HEK293 (cell line): ENCODE measurements around the gene PLEKHG4B.
A peak's percentile ranks its signal among the peaks of the same experiment; 100 is the strongest.

Experiments
- CTCF ChIA-PET: fragments of 350-600 bp; formaldehyde crosslinking; extraction: SDS; loops from one replicate; lab custom pipeline; 2021; ENCODE audit warnings: antibody characterized with exemption; lab: Yijun Ruan, JAX
- POLR2A ChIA-PET: fragments of 300-600 bp; formaldehyde crosslinking; extraction: SDS; loops from one replicate; lab custom pipeline; 2020; ENCODE audit warnings: antibody characterized with exemption, inconsistent platforms; lab: Yijun Ruan, JAX
- H3K27ac ChIP-seq: fragments of 200-500 bp; sonication (Bioruptor generic); 2 replicates; pipeline ENCODE4 v1.5.1; 2014; ENCODE audit warnings: low read depth, low read length, control low read depth, inconsistent platforms; ENCODE audit errors: extremely low read depth
- H3K36me3 ChIP-seq, 2 experiments: fragments of 200-500 bp in 1 of 2; sonication (Bioruptor generic) in 1 of 2; 1 replicate in 1 of 2; 2 replicates in 1 of 2; pipeline ENCODE4 v1.5.1; 2014 to 2017; ENCODE audit warnings: inconsistent platforms in 2 of 2, low read length in 2 of 2; ENCODE audit not compliant: control insufficient read depth in 2 of 2, insufficient read depth in 1 of 2
- H3K4me1 ChIP-seq: fragments of 200-500 bp; sonication (Bioruptor generic); 2 replicates; pipeline ENCODE4 v1.5.1; 2014; ENCODE audit warnings: mild to moderate bottlenecking, low read length, inconsistent platforms; ENCODE audit not compliant: control insufficient read depth, insufficient read depth
- H3K4me3 ChIP-seq: 2 replicates; pipeline ENCODE4 v1.5.1; 2011; ENCODE audit warnings: low read depth, mild to moderate bottlenecking, control low read depth, low read length, moderate library complexity
- H3K9me3 ChIP-seq: fragments of 200-500 bp; sonication (Bioruptor generic); 2 replicates; pipeline ENCODE4 v1.5.1; 2014; ENCODE audit warnings: low read depth, low read length, inconsistent platforms; ENCODE audit not compliant: control insufficient read depth, insufficient read depth
- CTCF ChIP-seq: fragments of 450-650 bp; formaldehyde crosslinking; IDR thresholded peaks from 2 replicates; pipeline ENCODE4 v1.5.1; 2016; ENCODE audit warnings: missing biosample characterization, missing genetic modification characterization
- GLIS2 ChIP-seq: fragments of 450-650 bp; formaldehyde crosslinking; IDR thresholded peaks from 2 replicates; pipeline ENCODE4 v1.5.1; 2016; ENCODE audit warnings: missing biosample characterization, missing genetic modification characterization
- PRDM1 ChIP-seq: fragments of 450-650 bp; formaldehyde crosslinking; IDR thresholded peaks from 2 replicates; pipeline ENCODE4; 2016; ENCODE audit warnings: missing biosample characterization, missing genetic modification characterization
- SALL2 ChIP-seq: fragments of 450-650 bp; formaldehyde crosslinking; IDR thresholded peaks from 2 replicates; pipeline ENCODE4 v1.5.0; 2017; ENCODE audit warnings: missing biosample characterization, mild to moderate bottlenecking, missing genetic modification characterization, borderline replicate concordance
- TCF7L2 ChIP-seq: IDR thresholded peaks from 2 replicates; pipeline ENCODE4 v1.6.1; 2011; ENCODE audit warnings: low read depth, mild to moderate bottlenecking, inconsistent platforms, low read length, moderate library complexity, borderline replicate concordance
- ZBTB21 ChIP-seq: fragments of 450-650 bp; formaldehyde crosslinking; IDR thresholded peaks from 2 replicates; pipeline ENCODE4 v1.5.1; 2017; ENCODE audit warnings: missing biosample characterization, missing genetic modification characterization
- ZBTB49 ChIP-seq: fragments of 450-650 bp; formaldehyde crosslinking; IDR thresholded peaks from 2 replicates; pipeline ENCODE4 v1.5.1; 2016; ENCODE audit warnings: missing biosample characterization, missing genetic modification characterization, low read depth
- ZBTB6 ChIP-seq: fragments of 450-650 bp; formaldehyde crosslinking; IDR thresholded peaks from 2 replicates; pipeline ENCODE4 v1.5.1; 2017; ENCODE audit warnings: missing biosample characterization, missing genetic modification characterization
- ZIC2 ChIP-seq: fragments of 450-650 bp; formaldehyde crosslinking; IDR thresholded peaks from 2 replicates; pipeline ENCODE4 v1.5.1; 2016; ENCODE audit warnings: missing biosample characterization, missing genetic modification characterization
- ZNF114 ChIP-seq: fragments of 450-650 bp; formaldehyde crosslinking; IDR thresholded peaks from 2 replicates; pipeline ENCODE4 v1.5.0; 2017; ENCODE audit warnings: missing biosample characterization, missing genetic modification characterization
- ZNF148 ChIP-seq: fragments of 450-650 bp; formaldehyde crosslinking; IDR thresholded peaks from 2 replicates; pipeline ENCODE4 v1.5.0; 2017; ENCODE audit warnings: missing biosample characterization, missing genetic modification characterization, borderline replicate concordance
- ZNF184 ChIP-seq: fragments of 450-650 bp; IDR thresholded peaks from 2 replicates; pipeline ENCODE4 v1.5.1; 2018; ENCODE audit warnings: missing biosample characterization, mild to moderate bottlenecking, missing genetic modification characterization
- ZNF239 ChIP-seq: fragments of 450-650 bp; formaldehyde crosslinking; IDR thresholded peaks from 2 replicates; pipeline ENCODE4 v1.5.1; 2016; ENCODE audit warnings: missing biosample characterization, missing genetic modification characterization
- ZNF366 ChIP-seq: fragments of 450-650 bp; formaldehyde crosslinking; conservative IDR thresholded peaks from 2 replicates; pipeline ENCODE4 v1.5.1; 2016; ENCODE audit warnings: missing biosample characterization, missing genetic modification characterization
- ZNF521 ChIP-seq: fragments of 450-650 bp; formaldehyde crosslinking; IDR thresholded peaks from 2 replicates; pipeline ENCODE4 v1.5.1; 2017; ENCODE audit warnings: missing biosample characterization, mild to moderate bottlenecking, missing genetic modification characterization
- ZNF623 ChIP-seq: fragments of 450-650 bp; formaldehyde crosslinking; IDR thresholded peaks from 2 replicates; pipeline ENCODE4 v1.5.1; 2016; ENCODE audit warnings: missing biosample characterization, missing genetic modification characterization
- ZNF664 ChIP-seq: fragments of 450-650 bp; formaldehyde crosslinking; IDR thresholded peaks from 2 replicates; pipeline ENCODE4 v1.5.1; 2016; ENCODE audit warnings: missing biosample characterization, missing genetic modification characterization
- ZSCAN5A ChIP-seq: fragments of 450-650 bp; formaldehyde crosslinking; IDR thresholded peaks from 2 replicates; pipeline ENCODE4 v1.5.1; 2016; ENCODE audit warnings: missing biosample characterization, missing genetic modification characterization

PLEKHG4B gene

GRCh38 chr5:190366-191035 is 98.5 kb downstream of the PLEKHG4B start:
- CTCF ChIA-PET, result interaction anchor here (0.6 kb wide), 1 partner anchor 108 kb away, joined by 3 read pairs; no protein-coding TSS in a partner anchor
- Histone ChIP-seq H3K27ac (no peak overlapping the region), H3K9me3 (no peaks in the 10 kb centered on the region), H3K36me3 (no peaks in the 10 kb centered on the region), H3K4me3 (no peak overlapping the region), H3K4me1 (peaks cover 4% of the 10 kb centered on the region)
- POLR2A ChIA-PET, result interaction anchor here (1.0 to 1.9 kb wide), 2 partner anchors 28 to 29 kb away, joined by 3 to 6 read pairs; partner anchors contain the start of genes CCDC127 and SDHA
- TF ChIP-seq ZNF664 (tag by site-specific recombination), result no peak
- no peak for TF ChIP-seq ZNF521 (tag by site-specific recombination)
- no peak for TF ChIP-seq ZNF623 (tag by site-specific recombination)
- no peak for TF ChIP-seq ZNF239
- no peak for TF ChIP-seq ZNF114 (tag by site-specific recombination)
- 0 out of 2 replicates have a peak, but pooled peaks have one; percentile 0 for TF ChIP-seq GLIS2 (tag by site-specific recombination)
- TF ChIP-seq ZBTB21, result no peak
- no peak for TF ChIP-seq ZBTB49 (tag by site-specific recombination)
- 0 out of 2 replicates have a peak, but pooled peaks have one; percentile 52 for TF ChIP-seq SALL2 (tag by site-specific recombination)
- no peak for TF ChIP-seq ZSCAN5A (tag by site-specific recombination)
- peak; percentile 56; the same call in 1 of the 2 replicates for TF ChIP-seq ZNF366 (tag by site-specific recombination)
- no peak for TF ChIP-seq ZNF148
- peak; percentile 21; the same call in 1 of the 2 replicates for TF ChIP-seq PRDM1 (tag by site-specific recombination)
- no peak for TF ChIP-seq CTCF

GRCh38 chr5:191036-191948 is 99.3 kb downstream of the PLEKHG4B start, which contains the start of gene LRRC14B:
Gene LRRC14B, plus strand, starts transcription at chr5:191495. Its CDS starts 44 bp downstream, at chr5:191539.
- H3K27ac ChIP-seq, result no peak within 1 kb of the TSS
- CTCF ChIA-PET, result no interaction called here
- H3K4me1 ChIP-seq, result peaks cover 4% of the 10 kb centered on the region
- H3K9me3 ChIP-seq, result no peaks in the 10 kb centered on the region
- TF ChIP-seq ZNF184, result no peak
- TF ChIP-seq ZIC2 (tag by site-specific recombination), result peak; percentile 74
- TF ChIP-seq ZBTB6 (tag by site-specific recombination), result peak; percentile 82
- no peak for TF ChIP-seq TCF7L2
- H3K36me3 ChIP-seq, result no peaks in the 10 kb centered on the region
- H3K4me3 ChIP-seq, result no peak within 1 kb of the TSS
- POLR2A ChIA-PET, result interaction anchor here (0.5 to 1.9 kb wide), 3 partner anchors 26 to 28 kb away, joined by 3 to 6 read pairs (median 4); partner anchors contain the start of genes CCDC127 and SDHA
